ENCODE data around the gene MEAK7. TPM values are rescaled to one million over a fixed set of nuclear protein-coding genes. Genes with fewer than 3 reads are reported as not detected.
A peak's percentile ranks its signal among the peaks of the same experiment; 100 is the strongest.

The MEAK7 gene
- polyA plus RNA-seq, 3 donors, result 2.5 to 5.0 (median 4.7) TPM

DNA sequence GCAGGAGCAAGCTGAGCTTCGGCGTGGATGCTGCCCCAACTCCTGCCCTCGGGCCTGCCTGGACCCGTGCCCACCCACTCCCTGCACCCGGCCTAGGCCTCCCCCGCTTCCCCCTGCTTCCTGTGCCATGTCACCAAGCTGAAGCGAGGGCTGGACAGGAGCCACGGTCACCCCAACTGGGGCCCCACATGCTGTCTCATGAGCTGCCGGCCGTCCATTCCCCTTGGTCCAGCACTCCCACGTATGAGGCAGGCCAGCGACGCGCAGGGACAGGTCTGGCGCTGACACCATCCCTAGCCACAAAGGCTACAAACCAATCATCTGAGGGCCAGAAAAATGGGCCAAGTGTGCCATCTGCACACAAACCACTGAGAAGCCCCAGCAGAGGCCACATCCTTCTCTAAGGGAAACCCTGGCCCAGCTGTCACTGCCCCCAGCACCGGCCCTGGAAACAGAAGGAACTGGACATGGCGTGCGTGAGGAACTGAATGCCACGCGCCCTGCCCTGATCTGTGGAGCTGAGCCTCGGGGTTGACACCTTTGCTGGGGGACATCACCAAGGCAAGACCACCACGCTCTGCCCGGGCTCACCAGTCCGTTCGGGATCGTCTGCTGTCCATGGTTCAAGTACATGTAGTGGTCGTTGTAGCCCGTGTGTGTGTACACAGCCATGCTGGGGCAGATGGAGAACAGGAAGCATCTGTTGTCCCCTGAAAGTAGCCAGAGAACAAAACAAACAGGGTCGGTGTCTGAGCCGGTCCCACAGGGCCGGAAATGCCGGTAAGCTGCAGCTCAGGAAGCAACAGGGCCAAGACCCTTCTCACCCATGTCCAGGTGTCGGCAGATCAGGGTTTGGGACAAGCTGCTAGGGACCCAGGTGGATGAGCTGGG, 22.2 kb downstream of the MEAK7 start:
- H3K36me3 ChIP-seq (replicated peaks in 1 of 2; ENCODE audit: control insufficient read depth in 1 of 2, insufficient read depth in 2 of 2, low read length in 2 of 2), result peaks cover 0 to 14% of the 10 kb centered on the region in 2 donors
- intact Hi-C loops (cut with micrococcal nuclease), result loop anchor here in 1 of 2 donors (5.0 kb wide), 1 partner anchor 205 kb away; no protein-coding TSS in a partner anchor
- no peak overlapping the region for H3K9ac ChIP-seq (ENCODE audit: insufficient read depth, low read length, poor library complexity, severe bottlenecking)
- H3K4me1 Mint-ChIP-seq, result no peaks in the 10 kb centered on the region
- H3K9me3 Mint-ChIP-seq, result peaks cover 0 to under 1% (median 0%) of the 10 kb centered on the region in 7 donors
- H3K36me3 Mint-ChIP-seq, result peaks cover 25 to 63% of the 10 kb centered on the region in 2 donors
- H3K4me2 ChIP-seq (replicated peaks; ENCODE audit: extremely low read depth, low read length, poor library complexity, severe bottlenecking), result no peak overlapping the region
- H3K27me3 Mint-ChIP-seq (ENCODE audit: low read depth in 3 of 3), result no peaks in the 10 kb centered on the region
- TF ChIP-seq CTCF (IDR thresholded peaks at IDR 0.05), result no peak
- DNase-seq, result no peak
- H3K4me3 ChIP-seq (replicated peaks in 1 of 3; ENCODE audit: low read depth in 2 of 3, low read length in 3 of 3), result no peak overlapping the region
- H3K79me2 ChIP-seq (ENCODE audit: insufficient read depth, low read length), result no peaks in the 10 kb centered on the region
- WGBS (ENCODE audit: insufficient coverage), result 70% methylated on average over 33 of the region's 33 CpGs
- no peak overlapping the region for H3K27ac ChIP-seq (ENCODE audit: low read depth in 1 of 2, low read length in 2 of 2)
- H3K9me3 ChIP-seq (replicated peaks in 1 of 2; ENCODE audit: control insufficient read depth in 1 of 2, insufficient read depth in 1 of 2, low read length in 2 of 2), result no peaks in the 10 kb centered on the region
- H3K27ac Mint-ChIP-seq, result peak overlapping the region in 1 of 7 donors; percentile 49
- no peak overlapping the region for H3K4me3 Mint-ChIP-seq
- H3K4me1 ChIP-seq (ENCODE audit: control insufficient read depth in 1 of 2, insufficient read depth in 2 of 2, low read length in 2 of 2), result no peaks in the 10 kb centered on the region
- H3K27me3 ChIP-seq (ENCODE audit: control insufficient read depth in 2 of 2, insufficient read depth in 2 of 2, low read length in 2 of 2), result no peaks in the 10 kb centered on the region
- H4K20me1 ChIP-seq (ENCODE audit: insufficient read depth, low read length), result no peaks in the 10 kb centered on the region
- H2AFZ ChIP-seq (ENCODE audit: insufficient read depth, low read depth, low read length, poor library complexity, severe bottlenecking), result no peak overlapping the region

- Histone ChIP-seq H4K20me1 (ENCODE audit: insufficient read depth, low read length) (no peaks in the 10 kb centered on the region), H3K9me3 (replicated peaks in 1 of 2; ENCODE audit: control insufficient read depth in 1 of 2, insufficient read depth in 1 of 2, low read length in 2 of 2) (no peaks in the 10 kb centered on the region), H3K27ac (ENCODE audit: low read depth in 1 of 2, low read length in 2 of 2) (no peak overlapping the region), H3K4me3 (replicated peaks in 1 of 3; ENCODE audit: low read depth in 2 of 3, low read length in 3 of 3) (no peak overlapping the region), H3K27me3 (ENCODE audit: control insufficient read depth in 2 of 2, insufficient read depth in 2 of 2, low read length in 2 of 2) (no peaks in the 10 kb centered on the region), H2AFZ (ENCODE audit: insufficient read depth, low read depth, low read length, poor library complexity, severe bottlenecking) (no peak overlapping the region), H3K9ac (ENCODE audit: insufficient read depth, low read length, poor library complexity, severe bottlenecking) (no peak overlapping the region), H3K4me2 (replicated peaks; ENCODE audit: extremely low read depth, low read length, poor library complexity, severe bottlenecking) (no peak overlapping the region), H3K4me1 (ENCODE audit: control insufficient read depth in 1 of 2, insufficient read depth in 2 of 2, low read length in 2 of 2) (no peaks in the 10 kb centered on the region), H3K36me3 (replicated peaks in 1 of 2; ENCODE audit: control insufficient read depth in 1 of 2, insufficient read depth in 2 of 2, low read length in 2 of 2) (peaks cover 0 to 8% of the 10 kb centered on the region in 2 donors), H3K79me2 (ENCODE audit: insufficient read depth, low read length) (no peaks in the 10 kb centered on the region)
- TF ChIP-seq CTCF (IDR thresholded peaks at IDR 0.05), result no peak
- intact Hi-C loops (cut with micrococcal nuclease), result loop anchor here in 1 of 2 donors (5.0 kb wide), 1 partner anchor 204 kb away; no protein-coding TSS in a partner anchor
- Mint-ChIP-seq H3K27me3 (ENCODE audit: low read depth in 3 of 3) (no peaks in the 10 kb centered on the region), H3K9me3 (no peaks in the 10 kb centered on the region), H3K27ac (no peak overlapping the region), H3K36me3 (peaks cover 18 to 55% of the 10 kb centered on the region in 2 donors), H3K4me3 (no peak overlapping the region), H3K4me1 (no peaks in the 10 kb centered on the region)
- DNase-seq, result no peak
- WGBS (ENCODE audit: insufficient coverage), result 95% methylated on average over 22 of the region's 26 CpGs
Measured at GRCh38 chr16:84481051-84481735, 23.3 kb downstream of the MEAK7 start.
